Measurements from ENCODE around the gene ZC3H7B.

ZC3H7B gene

DNA sequence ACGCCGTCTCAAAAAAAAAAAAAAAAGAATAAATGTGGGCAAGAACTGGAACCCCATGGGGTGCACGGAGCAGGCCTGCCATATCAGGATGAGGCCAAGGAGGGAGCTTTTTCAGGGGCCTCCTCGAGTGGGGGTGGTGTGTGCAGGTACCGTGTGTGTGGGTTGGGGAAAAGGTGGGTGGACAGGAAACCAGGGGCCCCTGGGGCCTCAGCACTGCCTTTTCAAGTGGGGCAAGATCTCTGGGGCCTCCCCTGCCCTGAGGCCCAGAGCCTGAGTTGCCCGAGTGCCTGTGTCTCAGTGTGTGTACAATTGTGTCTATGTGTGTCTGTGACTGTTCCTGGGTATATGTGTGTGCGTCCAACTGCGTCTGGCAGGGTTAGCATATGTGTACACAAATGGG is 104.3 kb downstream of the ZC3H7B start:
- H3K27ac ChIP-seq, result no peak overlapping the region
- H3K9me3 ChIP-seq, result no peaks in the 10 kb centered on the region
- H3K4me1 ChIP-seq (ENCODE audit: control insufficient read depth in 1 of 2, insufficient read depth in 1 of 2, low read depth in 1 of 2, low read length in 1 of 2), result peaks cover 2 to 6% of the 10 kb centered on the region in 2 experiments
- H3K36me3 ChIP-seq, result no peaks in the 10 kb centered on the region
- TF ChIP-seq, protein P1, sequence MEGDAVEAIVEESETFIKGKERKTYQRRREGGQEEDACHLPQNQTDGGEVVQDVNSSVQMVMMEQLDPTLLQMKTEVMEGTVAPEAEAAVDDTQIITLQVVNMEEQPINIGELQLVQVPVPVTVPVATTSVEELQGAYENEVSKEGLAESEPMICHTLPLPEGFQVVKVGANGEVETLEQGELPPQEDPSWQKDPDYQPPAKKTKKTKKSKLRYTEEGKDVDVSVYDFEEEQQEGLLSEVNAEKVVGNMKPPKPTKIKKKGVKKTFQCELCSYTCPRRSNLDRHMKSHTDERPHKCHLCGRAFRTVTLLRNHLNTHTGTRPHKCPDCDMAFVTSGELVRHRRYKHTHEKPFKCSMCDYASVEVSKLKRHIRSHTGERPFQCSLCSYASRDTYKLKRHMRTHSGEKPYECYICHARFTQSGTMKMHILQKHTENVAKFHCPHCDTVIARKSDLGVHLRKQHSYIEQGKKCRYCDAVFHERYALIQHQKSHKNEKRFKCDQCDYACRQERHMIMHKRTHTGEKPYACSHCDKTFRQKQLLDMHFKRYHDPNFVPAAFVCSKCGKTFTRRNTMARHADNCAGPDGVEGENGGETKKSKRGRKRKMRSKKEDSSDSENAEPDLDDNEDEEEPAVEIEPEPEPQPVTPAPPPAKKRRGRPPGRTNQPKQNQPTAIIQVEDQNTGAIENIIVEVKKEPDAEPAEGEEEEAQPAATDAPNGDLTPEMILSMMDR (IDR thresholded peaks at IDR 0.05), result no peak
- H3K4me3 ChIP-seq (ENCODE audit: low read depth in 1 of 2, low read length in 1 of 2), result no peak overlapping the region
- no peaks in the 10 kb centered on the region for H3K27me3 ChIP-seq

DNA sequence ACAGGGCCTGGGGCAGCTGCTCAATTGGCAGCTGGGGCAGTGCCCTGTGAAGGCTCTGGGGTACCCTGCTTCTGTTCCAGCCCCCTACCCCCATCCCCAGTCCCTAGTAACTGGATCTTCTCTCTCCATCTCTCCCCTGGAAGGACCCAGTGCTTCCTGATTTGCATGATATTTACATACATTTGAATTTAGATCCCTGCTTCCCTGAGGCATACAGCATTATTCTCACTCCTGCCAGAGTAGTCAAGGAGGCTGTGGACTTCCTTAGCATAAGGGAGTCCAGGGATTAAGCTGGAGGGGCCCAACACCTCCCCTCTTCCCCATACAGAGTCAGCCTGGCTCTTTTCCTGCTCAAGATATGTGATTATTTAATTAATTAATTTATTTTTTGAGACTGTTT is 105.1 kb downstream of the ZC3H7B start:
- H3K27me3 ChIP-seq, result no peaks in the 10 kb centered on the region
- peaks cover 2 to 6% of the 10 kb centered on the region in 2 experiments for H3K4me1 ChIP-seq (ENCODE audit: control insufficient read depth in 1 of 2, insufficient read depth in 1 of 2, low read depth in 1 of 2, low read length in 1 of 2)
- no peak overlapping the region for H3K4me3 ChIP-seq (ENCODE audit: low read depth in 1 of 2, low read length in 1 of 2)
- TF ChIP-seq, protein P1 (IDR thresholded peaks at IDR 0.05), result no peak
- H3K27ac ChIP-seq, result no peak overlapping the region
- H3K36me3 ChIP-seq, result no peaks in the 10 kb centered on the region
- no peaks in the 10 kb centered on the region for H3K9me3 ChIP-seq

DNA sequence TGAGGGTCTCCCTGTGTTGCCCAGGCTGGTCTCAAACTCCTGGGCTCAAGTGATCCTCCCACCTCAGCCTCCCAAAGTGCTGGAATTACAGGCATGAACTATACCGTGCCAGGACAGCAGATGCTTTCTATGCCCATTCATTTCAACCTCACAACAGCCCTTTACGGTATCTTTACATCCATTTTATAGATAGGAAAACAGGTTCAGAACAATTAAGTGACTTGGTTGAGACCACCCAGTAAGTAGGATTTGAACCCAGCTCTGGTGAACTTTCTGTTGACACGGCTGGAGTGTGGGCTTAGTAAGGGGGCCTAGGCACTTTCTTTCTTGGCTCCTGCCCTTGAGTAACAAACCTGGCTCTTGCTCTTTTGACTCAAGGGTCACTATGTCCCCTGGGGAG is 106.1 kb downstream of the ZC3H7B start:
- Histone ChIP-seq H3K27me3 (no peaks in the 10 kb centered on the region), H3K36me3 (no peaks in the 10 kb centered on the region), H3K4me3 (ENCODE audit: low read depth in 1 of 2, low read length in 1 of 2) (no peak overlapping the region), H3K4me1 (ENCODE audit: control insufficient read depth in 1 of 2, insufficient read depth in 1 of 2, low read depth in 1 of 2, low read length in 1 of 2) (peaks cover 5 to 9% of the 10 kb centered on the region in 2 experiments), H3K9me3 (no peaks in the 10 kb centered on the region), H3K27ac (no peak overlapping the region)
- TF ChIP-seq, protein P1 (IDR thresholded peaks at IDR 0.05), result no peak

DNA sequence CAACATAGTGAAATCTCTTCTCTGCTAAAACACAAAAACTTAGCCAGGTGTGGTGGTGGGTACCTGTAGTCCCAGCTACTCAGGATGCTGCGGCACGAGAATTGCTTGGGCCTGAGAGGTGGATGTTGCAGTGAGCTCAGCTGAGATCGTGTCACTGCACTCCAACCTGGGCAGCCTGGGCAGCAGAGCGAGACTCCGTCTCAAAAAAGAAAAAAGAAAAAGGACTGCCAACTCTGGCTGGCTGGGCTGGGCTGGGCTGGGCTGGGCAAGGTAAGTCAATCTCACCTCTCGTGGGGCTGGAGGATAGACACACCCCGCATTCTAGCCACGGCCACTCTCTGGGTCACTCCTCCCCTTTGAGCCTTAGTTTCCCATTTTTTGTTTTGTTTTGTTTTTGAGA is 107.3 kb downstream of the ZC3H7B start:
- Histone ChIP-seq H3K36me3 (no peaks in the 10 kb centered on the region), H3K4me3 (ENCODE audit: low read depth in 1 of 2, low read length in 1 of 2) (no peak overlapping the region), H3K9me3 (no peaks in the 10 kb centered on the region), H3K4me1 (ENCODE audit: control insufficient read depth in 1 of 2, insufficient read depth in 1 of 2, low read depth in 1 of 2, low read length in 1 of 2) (peaks cover 11 to 15% of the 10 kb centered on the region in 2 experiments), H3K27ac (no peak overlapping the region), H3K27me3 (no peaks in the 10 kb centered on the region)
- TF ChIP-seq, protein P1 (IDR thresholded peaks at IDR 0.05), result no peak
